Fibroblast of pulmonary artery (primary cell): Measurements from ENCODE around the gene PLAC9.

ENCODE experiments used
- DNase-seq: peaks from one replicate; pipeline ENCODE4 v3.0.0-alpha.2; 2010; ENCODE audit warnings: low read depth
- H3K4me3 ChIP-seq: replicated peaks from 2 replicates; pipeline ENCODE4 v1.5.1; 2011; ENCODE audit warnings: low read depth, mild to moderate bottlenecking, control low read depth, low read length, moderate library complexity
- CTCF ChIP-seq: IDR thresholded peaks from 2 replicates; pipeline ENCODE4 v1.5.1; 2011; ENCODE audit warnings: mild to moderate bottlenecking, control low read depth, low read length, inconsistent platforms; ENCODE audit errors: missing control alignments

PLAC9 gene

GRCh38 chr10:80183436-80183835 is 50.9 kb downstream of the PLAC9 start:
- H3K4me3 ChIP-seq = no peak overlapping the region
- TF ChIP-seq CTCF = no peak
- DNase-seq = no peak

- DNase-seq = no peak
- no peak for TF ChIP-seq CTCF
- H3K4me3 ChIP-seq = no peak overlapping the region
Measured at GRCh38 chr10:80184291-80184690, 51.8 kb downstream of the PLAC9 start.

- no peak for TF ChIP-seq CTCF
- H3K4me3 ChIP-seq = no peak overlapping the region
- DNase-seq = no peak
Measured at GRCh38 chr10:80185578-80186299, 53.2 kb downstream of the PLAC9 start.

GRCh38 chr10:80186364-80187012 is 54.0 kb downstream of the PLAC9 start:
- no peak for DNase-seq
- no peak for TF ChIP-seq CTCF
- H3K4me3 ChIP-seq = no peak overlapping the region

- no peak overlapping the region for H3K4me3 ChIP-seq
- TF ChIP-seq CTCF = no peak
- no peak for DNase-seq
Measured at GRCh38 chr10:80187060-80187459, 54.5 kb downstream of the PLAC9 start.

GRCh38 chr10:80187465-80188409 is 55.2 kb downstream of the PLAC9 start:
- no peak overlapping the region for H3K4me3 ChIP-seq
- TF ChIP-seq CTCF = no peak
- DNase-seq = no peak
